Uterus (tissue), 2 donors: ENCODE measurements around the gene PLEKHA1.

Experiments
- CTCF ChIP-seq, 4 experiments: fragments of 200-600 bp in 2 of 4; fragments of 450-650 bp in 2 of 4; sonication (generic) in 2 of 4; IDR thresholded peaks; one replicate each; pipeline ENCODE4 v1.5.1; 2016 to 2019; ENCODE audit warnings: antibody characterized with exemption in 4 of 4, mild to moderate bottlenecking in 2 of 4, moderate library complexity in 1 of 4
- POLR2A ChIP-seq, 2 donors: fragments of 450-650 bp; IDR thresholded peaks; one replicate each; pipeline ENCODE4 v1.6.1; 2016; ENCODE audit warnings: antibody characterized with exemption in 2 of 2, mild to moderate bottlenecking in 1 of 2, moderate library complexity in 1 of 2

- TF ChIP-seq CTCF (IDR thresholded peaks at IDR 0.05) (no peak), POLR2A (IDR thresholded peaks at IDR 0.05) (no peak)
Observed at GRCh38 chr10:122349758-122350369, 24.6 kb upstream of the PLEKHA1 start.
